Measurements from ENCODE around the gene ZBTB14. TPM values are rescaled to one million over a fixed set of nuclear protein-coding genes. Genes with fewer than 3 reads are reported as not detected.

Gene ZBTB14, protein sequence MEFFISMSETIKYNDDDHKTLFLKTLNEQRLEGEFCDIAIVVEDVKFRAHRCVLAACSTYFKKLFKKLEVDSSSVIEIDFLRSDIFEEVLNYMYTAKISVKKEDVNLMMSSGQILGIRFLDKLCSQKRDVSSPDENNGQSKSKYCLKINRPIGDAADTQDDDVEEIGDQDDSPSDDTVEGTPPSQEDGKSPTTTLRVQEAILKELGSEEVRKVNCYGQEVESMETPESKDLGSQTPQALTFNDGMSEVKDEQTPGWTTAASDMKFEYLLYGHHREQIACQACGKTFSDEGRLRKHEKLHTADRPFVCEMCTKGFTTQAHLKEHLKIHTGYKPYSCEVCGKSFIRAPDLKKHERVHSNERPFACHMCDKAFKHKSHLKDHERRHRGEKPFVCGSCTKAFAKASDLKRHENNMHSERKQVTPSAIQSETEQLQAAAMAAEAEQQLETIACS
- polyA plus RNA-seq (ENCODE audit: insufficient read length in 4 of 4), result 10 to 100 TPM; 21.3 to 24.3 (median 22.6) TPM

DNA sequence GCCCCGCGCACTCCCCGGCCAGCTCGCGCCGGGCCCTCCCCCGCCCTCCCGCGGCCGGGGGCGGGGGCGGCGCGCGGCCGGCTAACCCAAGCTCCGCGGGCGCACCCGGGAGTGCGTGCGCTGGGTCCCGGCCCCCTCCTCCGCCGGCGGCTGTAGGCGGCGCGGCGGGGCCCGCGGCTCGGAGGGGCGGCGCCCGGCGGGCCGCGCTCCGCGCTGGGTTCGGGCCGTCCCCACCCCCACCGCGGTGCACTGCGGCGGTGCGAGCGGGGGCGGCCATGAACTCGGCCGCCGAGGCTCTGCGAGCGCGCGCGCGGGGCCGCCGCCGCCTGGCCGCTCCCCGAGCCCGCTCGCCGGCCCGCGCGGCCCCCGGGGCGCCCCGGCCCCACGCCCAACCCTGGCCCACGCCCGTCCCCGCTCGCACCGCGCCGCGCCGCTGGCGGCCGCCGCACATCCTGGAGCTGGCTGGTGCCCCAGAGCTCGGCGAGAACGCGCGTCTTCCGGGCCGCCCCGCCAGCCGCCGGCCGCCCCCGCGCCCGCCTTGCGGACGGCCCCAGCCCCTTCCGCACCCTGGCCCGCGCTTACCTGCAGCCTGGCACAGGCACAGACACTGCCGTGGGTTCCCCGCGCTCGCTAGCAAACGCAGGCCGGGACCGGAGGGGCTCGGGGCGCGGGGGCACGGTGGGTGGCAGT, at the start of gene ZBTB14:
Gene ZBTB14, minus strand, starts transcription at position 496 of the 690 bp plus-strand sequence. CDS start 2,480 bp downstream, outside the sequence.
- DNase-seq (ENCODE audit: low read depth in 4 of 4, low spot score in 2 of 4), result peak in 2 of 4 donors; percentile 46 to 63

DNA sequence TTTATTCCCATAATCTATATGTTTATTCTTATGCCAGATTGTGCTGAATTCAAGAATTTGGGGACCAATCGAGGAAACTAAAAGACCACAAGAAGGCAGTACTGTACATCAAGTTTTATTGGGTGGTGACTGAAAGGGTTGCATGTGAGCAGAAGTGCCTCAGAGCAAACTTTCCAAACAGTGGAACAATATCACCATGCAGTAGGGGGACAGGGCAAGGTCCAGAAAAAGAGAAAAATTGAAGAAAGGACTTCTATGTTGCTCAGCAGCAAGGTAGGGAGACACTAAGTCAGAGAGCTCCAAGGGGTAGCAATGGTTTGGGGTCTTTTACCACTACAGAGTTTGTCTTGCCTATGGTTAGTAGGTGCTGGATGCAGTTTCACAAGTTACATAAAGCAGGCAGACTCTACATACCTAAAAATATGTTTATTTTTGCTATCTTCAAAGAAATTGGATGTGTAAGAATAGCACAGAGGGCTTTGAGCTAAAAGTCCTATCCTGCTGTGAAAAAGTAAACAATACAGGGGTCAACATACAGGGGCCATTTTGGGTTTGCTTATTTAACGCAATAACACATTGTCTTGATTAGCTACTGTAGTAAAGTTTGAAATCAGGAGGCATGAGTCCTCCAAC, 43.8 kb upstream of the ZBTB14 start:
- DNase-seq (ENCODE audit: low read depth in 4 of 4, low spot score in 2 of 4), result no peak

DNA sequence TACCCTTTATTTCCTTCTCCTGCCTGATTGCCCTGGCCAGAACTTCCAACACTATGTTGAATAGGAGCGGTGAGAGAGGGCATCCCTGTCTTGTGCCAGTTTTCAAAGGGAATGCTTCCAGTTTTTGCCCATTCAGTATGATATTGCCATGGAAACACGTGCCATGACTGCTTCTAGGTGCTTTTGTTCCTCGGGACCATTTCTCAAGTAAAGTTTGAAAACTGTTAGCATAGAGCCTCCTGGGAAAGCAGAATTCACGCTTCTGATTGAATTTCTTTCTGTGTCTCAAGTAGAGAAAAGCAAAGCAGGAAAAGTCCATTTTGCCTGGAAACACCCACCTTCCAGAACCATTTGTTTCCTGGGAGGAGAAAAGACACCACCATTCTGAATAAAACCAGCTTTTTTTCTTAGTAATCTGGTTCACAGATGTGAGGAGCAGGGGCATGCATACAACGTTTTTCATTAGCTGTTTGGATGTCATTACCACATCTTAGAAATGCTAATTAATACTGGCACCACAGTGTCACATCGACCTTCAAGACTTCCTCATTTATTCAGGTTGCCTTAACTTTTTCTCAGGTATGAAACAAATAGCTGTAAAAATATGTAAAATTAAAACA, 39.0 kb upstream of the ZBTB14 start:
- no peak for DNase-seq (ENCODE audit: low read depth in 4 of 4, low spot score in 2 of 4)

DNA sequence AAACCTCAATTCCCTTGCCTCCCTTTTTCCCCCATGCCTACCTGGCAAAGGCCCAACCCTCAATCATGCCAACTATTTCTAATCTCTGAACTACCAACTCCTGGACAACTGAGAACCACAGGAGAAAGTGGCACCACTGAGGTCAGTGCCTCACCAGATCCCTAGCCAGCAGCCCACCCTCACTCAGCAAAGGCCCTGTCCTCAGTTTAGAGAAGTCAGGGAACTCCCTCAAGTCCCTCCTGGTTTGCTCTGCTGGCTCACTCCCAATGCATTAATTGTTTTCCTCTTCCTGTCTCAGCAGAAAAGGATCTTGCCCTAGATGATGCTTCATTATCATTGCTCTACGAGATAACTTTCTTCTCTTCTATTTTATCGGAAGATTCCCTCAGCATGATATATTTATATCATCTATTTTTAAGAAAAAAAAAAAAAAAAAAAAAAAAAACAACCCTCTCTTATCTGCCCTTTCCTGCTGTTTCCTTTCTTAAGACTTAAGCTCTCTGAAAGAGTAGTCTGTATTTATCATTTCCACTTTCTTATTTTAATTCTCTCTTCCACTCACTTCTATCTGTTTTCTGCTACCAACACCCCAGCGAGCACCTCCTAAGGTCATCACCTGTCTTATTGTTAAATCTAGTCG, 22.7 kb upstream of the ZBTB14 start:
- DNase-seq (ENCODE audit: low read depth in 4 of 4, low spot score in 2 of 4), result no peak

DNA sequence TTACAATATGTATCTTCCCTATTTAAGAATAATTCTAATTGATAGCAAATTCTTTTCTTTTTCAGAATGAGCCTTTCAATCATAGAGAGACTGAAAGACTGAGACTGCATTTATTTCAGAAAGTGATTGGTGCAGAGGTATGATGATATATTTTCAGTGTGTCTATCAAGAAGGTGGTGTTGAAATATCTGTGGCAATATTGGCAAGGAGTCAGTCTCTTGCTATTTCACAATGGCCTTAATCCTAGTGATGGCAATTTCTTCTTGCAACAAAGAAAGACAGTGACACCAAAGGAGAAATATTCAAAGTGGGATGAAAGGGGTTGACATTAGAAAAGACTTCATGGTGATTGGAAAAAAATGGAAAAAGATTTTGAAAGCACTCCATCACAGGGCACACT, 21.7 kb upstream of the ZBTB14 start:
- no peak for DNase-seq (ENCODE audit: low read depth in 4 of 4, low spot score in 2 of 4)

DNA sequence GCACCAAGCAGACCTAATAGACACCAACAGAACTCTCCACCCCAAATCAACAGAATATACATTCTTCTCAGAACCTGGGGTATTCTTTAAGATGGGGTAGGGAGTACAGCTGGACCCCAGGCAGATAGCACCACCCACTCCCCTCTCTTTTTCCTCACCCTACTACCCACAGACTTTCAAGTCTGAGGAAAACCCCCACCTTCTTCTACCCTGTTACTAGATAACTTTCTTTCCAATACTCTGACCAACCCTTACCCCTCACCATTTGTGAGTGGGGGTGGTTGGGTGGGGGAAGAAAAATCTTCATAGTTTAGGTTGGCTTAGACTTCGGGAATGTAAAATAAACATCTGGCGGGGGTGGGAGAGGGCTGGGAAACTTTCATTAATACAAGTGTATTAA, 20.3 kb upstream of the ZBTB14 start:
- no peak for DNase-seq (ENCODE audit: low read depth in 4 of 4, low spot score in 2 of 4)

DNA sequence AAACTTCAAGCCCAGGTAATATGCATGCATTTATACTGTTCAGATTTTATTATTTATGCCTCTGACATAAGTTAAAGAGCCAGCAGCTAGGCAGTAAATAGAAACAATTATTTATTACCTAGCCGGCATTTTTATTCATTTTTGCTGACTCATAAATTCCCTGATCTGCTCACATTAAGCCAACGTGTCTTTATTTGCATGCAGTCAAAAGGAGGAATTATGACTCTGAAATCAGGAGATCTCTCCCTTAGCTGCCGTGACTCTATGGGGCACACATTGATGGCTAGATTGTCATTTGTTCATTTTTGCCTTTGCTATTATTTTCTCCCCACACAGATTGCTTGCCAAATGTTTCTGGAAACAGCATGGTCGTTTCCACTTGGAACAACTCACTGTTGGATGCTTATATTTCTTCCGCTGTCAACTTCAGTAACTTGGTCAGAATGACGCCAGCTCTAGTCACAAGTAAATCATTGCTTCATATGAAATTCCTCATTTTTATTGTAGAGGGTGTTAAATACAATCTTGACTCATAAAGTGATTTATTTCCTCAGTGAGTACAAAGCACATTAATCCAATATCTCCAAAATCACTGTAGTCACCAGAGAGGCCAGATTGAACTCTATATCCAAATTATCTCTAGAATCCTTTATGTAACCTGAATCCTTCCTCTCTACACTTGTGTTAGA, 15.9 kb upstream of the ZBTB14 start:
- DNase-seq (ENCODE audit: low read depth in 4 of 4, low spot score in 2 of 4), result peak in 1 of 4 donors; percentile 14

DNA sequence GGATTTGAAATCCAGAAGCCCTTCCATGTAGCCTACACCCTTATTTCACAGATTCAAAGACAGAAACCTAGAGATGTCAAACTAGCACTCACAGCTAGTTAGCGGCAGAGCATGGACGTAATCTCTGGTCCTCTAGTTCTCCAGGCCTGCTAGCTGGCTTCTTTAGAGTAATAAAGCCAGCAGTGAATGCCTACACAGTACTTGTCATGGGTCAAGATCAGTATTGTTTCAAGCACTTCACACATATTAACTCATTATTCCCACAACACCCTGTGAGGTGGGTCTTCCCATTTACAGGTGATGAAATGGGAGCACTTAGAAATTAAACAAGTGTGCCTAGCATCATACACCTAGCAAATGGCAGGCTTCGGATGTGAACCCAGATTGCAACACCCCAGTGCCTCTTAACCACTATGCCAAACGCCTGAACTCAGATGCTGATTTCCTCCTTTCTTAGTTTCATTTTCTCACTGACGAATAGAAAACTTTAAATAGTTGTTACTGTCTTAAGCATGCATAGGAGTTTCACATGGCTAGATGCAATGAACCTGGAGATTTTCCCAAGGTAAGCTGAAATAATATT, 14.5 kb upstream of the ZBTB14 start:
- DNase-seq (ENCODE audit: low read depth in 4 of 4, low spot score in 2 of 4), result no peak

DNA sequence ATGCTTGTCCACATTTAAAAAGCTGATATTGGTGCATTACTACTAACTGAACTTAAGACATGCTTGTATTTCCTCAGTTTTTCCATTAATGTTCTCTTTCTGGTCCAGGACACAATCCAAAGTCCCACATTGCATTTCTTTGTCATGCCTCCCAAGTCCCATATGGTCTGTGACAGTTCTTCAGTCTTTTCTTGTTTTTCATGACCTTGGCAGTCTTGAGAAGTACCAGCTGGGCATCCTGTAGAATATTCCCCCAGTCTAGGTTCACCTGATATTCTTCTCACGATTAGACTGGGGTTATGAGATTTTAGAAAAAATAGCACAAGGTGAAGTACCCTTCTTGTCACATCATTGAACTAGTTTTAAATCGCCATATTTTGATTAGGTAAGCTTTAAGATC, 10.3 kb upstream of the ZBTB14 start:
- no peak for DNase-seq (ENCODE audit: low read depth in 4 of 4, low spot score in 2 of 4)

DNA sequence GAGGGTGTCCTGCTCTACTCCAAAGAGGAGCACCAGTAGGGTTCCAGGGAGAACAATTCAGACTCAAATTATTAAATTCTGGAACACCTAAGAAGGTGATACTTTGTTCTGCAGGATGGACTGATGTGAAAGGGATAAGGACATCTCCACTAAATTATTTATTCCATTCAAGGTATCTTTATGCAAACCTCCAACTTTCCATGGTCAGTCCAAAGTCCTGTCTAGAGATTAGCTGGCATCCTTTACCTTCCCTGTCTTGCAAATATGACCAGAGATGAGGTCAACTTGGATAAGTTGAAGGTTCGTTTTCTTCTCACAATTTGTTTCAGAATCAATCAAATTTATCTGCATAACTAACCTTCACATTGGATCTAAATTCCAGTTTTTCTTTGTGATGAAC, 8.7 kb upstream of the ZBTB14 start:
- DNase-seq (ENCODE audit: low read depth in 4 of 4, low spot score in 2 of 4), result no peak

DNA sequence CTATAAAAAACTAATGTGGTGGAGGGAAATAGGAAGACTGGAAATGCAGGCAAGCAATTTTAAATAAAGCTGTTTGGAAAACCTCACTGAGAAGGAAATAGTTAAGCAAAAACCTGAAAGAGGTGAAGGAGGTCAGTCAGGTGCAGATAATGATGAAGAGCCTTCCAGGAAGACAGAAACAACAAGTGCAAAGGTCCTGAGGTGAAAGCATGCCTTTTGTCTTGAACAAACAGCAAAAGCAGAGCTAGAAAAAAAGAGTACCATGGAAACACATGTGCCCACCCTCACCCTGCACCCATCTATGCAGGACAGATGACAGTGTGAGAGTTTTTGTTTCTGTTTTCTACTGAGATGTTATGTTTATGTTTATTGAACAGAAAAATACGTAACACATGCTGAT, 8.1 kb upstream of the ZBTB14 start:
- DNase-seq (ENCODE audit: low read depth in 4 of 4, low spot score in 2 of 4), result no peak

DNA sequence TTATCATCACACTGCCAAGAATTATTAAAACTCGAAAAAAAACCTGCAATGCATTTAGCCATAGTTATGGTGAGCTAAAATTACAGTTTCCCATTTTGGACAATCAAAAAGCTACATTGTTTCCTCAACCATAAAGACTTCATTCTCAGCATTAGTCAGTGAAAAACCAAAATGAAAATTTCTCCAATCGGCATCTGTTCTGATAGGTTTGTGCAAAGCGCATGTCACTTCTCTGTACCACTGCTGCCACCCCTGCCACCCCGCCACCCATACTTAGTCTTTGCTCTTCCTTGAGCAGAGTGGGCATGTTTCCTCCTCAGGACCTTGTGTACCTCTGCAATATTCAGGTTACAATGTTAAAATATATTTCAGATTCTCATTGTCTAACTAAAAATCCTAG, 7.1 kb upstream of the ZBTB14 start:
- no peak for DNase-seq (ENCODE audit: low read depth in 4 of 4, low spot score in 2 of 4)

DNA sequence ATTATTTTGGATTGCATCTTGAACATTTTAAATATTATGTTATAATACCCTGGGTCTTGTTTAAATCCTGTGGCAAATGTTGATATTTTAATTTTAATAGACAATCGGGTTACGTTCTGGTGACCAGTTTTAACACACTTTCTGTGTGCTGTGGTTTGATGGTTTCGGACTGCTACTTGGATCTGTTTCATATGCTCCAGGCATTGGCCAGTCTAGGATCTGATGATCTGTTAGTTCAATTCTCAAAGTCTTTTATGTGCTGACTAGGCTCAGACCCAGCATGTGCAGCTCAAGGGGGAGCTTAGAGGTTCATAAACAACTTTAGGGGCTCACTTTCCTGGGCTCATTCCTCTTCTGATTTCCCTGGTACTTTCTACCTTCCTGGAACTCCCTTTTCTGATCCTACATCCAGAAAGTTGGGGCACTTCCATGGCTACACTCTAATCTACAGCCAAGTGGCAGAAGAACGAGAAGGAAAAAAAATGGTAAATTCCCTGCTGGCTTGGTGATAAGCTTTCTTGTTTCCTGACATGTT, 5.0 kb upstream of the ZBTB14 start:
- no peak for DNase-seq (ENCODE audit: low read depth in 4 of 4, low spot score in 2 of 4)

DNA sequence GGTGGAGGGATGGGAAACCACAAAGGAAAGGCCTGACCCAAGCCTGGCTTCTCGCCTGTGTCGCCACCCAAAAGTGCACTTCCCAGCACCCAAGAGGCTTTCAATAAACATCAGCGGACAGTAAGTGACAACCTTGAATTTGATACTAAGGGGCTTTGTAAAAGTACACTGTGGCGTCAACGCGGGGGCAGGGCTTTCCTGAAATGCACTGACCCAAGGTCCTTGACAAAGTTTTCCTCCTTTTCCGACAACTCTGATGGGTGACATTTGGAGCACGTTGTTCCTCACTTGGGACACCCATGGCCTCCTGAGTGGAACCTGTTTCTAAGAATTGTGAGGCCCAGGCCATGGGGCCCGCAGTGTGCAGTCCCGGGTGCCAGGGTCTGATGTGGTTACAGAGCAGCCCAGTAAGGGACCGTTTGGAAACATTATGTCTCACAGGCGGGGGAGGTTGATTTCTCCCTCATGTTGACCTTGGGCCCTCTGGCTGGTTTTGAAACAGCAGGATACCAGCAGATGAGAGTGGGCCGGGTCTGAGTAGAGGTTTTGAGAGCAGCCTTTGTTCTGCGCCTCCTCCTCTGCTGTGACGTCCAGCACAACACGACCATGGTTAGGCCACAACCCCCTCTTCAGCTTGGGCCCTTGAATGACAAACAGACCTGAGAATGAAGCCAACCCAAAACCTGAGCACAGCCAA, 2.8 kb upstream of the ZBTB14 start:
- no peak for DNase-seq (ENCODE audit: low read depth in 4 of 4, low spot score in 2 of 4)

DNA sequence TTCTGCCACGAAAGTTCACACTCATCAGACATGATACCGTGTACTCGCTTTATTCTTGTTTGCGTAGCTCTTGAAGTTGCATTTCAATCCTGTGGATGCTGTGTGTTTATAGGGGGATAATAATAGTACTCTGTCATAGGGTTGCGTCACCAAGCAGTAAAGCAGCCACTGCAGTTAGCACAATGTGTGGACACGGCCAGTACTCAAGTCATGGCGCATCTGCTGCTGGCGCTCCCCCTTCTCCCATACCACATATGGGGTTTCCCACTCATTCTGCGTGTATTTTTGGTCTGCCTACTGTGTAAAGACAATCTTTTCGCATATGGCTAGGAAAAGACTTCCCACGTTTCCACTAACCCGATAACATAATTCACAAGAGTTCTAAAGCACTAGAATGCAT, 2.1 kb upstream of the ZBTB14 start:
- DNase-seq (ENCODE audit: low read depth in 4 of 4, low spot score in 2 of 4), result no peak

DNA sequence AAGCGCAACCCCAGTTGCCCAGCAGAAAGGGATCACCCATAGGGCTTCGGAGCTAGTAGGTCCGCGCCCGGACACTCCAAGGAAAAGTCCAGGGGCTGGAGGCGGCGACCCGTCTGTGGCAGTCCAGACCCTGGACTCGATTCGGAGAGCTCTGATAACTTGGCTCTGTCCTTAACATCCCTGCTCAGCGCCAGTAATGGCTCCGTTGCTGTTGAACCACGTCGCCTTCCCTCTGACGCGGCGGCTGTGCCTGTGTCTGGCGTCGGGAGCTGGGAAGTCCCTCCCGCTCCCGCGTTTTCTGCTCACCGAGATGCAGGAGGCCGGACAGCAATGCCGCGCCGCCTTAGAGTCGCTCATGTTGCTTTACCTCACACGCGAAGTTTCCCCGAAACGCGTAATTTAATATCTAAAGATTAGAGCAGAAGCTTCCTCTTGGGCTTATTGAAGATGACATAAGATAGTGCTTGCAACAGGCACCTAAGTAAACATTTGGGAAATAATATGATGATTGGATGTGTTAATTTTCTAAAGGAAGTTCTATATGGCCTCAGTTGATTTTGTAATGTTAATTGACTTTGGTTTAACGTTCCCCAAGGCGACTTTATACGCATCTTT, 1.3 kb upstream of the ZBTB14 start:
- DNase-seq (ENCODE audit: low read depth in 4 of 4, low spot score in 2 of 4), result peak in 3 of 4 donors; percentile 58 to 71 (median 63)

DNA sequence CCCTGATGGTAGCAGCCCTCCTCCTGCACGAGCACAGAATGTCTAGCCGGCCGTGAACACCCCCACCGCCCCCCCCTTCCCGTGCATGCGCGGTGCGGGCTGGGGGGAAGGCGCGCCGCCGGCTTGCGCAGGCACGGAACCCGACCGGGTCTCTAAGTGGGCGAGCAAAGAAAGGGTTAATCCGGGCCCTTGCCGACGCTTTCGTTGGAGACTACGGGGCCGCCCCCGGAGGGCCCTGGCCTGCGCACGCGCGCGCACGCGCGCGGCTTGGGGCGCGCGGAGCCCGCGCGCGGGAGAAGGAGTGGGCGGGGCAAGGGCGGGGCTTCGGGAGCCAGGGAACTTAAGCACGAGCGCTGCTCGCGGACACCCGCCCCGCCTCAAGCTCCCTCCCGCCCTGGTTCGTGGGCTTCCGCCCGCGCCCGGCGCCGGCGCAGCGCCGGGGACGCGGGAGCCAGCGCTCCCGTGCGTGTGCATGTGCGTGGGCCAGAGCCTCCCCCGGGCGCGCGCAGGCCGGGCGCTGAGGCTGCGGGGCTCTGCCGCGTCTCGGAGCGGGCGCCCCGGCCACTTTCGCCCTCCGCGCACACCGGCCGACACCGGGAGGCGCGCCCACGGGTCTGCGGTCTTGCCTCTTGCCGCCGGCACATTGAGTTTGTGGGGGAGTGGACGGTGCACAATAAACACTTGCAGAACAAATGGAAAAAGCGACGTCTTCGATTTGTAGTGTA, 617 bp upstream of the ZBTB14 start:
- peak; percentile 85 to 94 (median 90) for DNase-seq (ENCODE audit: low read depth in 4 of 4, low spot score in 2 of 4)

Data from left renal cortex interstitium (tissue), 4 donors.